ENCODE measurements around the gene DNA2.

Gene DNA2

DNA sequence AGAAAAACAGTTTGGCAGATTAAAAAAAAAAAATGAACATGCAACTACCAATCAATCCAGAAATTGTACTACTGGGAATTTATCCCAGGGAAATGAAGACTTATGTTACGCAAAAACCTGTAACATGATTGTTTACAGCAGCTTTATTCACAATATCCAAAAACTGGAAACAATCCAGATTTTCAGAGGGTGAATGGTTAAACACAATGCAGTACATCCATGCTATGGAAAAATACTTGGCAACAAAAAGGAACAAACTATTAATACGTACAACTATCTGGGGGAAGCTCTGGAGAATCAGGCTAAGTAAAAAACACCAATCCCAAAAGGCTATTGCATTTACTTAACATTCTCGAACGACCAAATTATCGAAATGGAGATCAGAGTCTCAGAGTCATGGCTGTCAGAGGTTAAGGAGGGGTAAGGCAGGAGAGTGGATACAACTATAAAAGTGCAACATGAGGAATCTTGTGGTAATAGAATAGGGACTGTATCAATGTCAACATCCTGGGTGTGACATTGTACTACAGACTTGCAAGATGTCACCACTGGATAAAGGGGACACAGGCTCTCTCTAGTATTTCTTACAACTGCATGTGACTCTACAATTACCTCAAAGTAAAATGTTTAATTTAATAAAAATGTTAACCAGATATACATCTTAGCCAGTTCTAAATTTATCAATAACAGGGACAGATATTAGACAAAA lies 43.2 kb downstream of the DNA2 start:
- TF ChIP-seq ZFP30 (CRISPR knock-in tag; IDR thresholded peaks at IDR 0.05), result no peak
- TF ChIP-seq RARB (CRISPR knock-in tag; IDR thresholded peaks at IDR 0.05), result no peak
- no peak for TF ChIP-seq ZNF70 (CRISPR knock-in tag; IDR thresholded peaks at IDR 0.05)
- no peak for TF ChIP-seq OSR1 (CRISPR knock-in tag; IDR thresholded peaks at IDR 0.05)
- TF ChIP-seq ISL1 (CRISPR knock-in tag; IDR thresholded peaks at IDR 0.05), result no peak
- no peak for TF ChIP-seq ARNTL (CRISPR knock-in tag; IDR thresholded peaks at IDR 0.05; ENCODE audit: borderline replicate concordance, low read depth)
- TF ChIP-seq TCF4 (CRISPR knock-in tag; IDR thresholded peaks at IDR 0.05; ENCODE audit: borderline replicate concordance), result no peak
- TF ChIP-seq, protein P1, sequence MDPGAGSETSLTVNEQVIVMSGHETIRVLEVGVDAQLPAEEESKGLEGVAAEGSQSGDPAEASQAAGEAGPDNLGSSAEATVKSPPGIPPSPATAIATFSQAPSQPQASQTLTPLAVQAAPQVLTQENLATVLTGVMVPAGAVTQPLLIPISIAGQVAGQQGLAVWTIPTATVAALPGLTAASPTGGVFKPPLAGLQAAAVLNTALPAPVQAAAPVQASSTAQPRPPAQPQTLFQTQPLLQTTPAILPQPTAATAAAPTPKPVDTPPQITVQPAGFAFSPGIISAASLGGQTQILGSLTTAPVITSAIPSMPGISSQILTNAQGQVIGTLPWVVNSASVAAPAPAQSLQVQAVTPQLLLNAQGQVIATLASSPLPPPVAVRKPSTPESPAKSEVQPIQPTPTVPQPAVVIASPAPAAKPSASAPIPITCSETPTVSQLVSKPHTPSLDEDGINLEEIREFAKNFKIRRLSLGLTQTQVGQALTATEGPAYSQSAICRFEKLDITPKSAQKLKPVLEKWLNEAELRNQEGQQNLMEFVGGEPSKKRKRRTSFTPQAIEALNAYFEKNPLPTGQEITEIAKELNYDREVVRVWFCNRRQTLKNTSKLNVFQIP (CRISPR knock-in tag; IDR thresholded peaks at IDR 0.05; ENCODE audit: borderline replicate concordance, low read depth), result no peak
- no peak for TF ChIP-seq ZC3H10 (CRISPR knock-in tag; IDR thresholded peaks at IDR 0.05)
- TF ChIP-seq ZFP3 (CRISPR knock-in tag; IDR thresholded peaks at IDR 0.05), result no peak
- TF ChIP-seq PATZ1 (CRISPR knock-in tag; IDR thresholded peaks at IDR 0.05; ENCODE audit: borderline replicate concordance), result no peak
- ATAC-seq, result no peak

- no peak for ATAC-seq
- TF ChIP-seq ZNF70 (CRISPR knock-in tag; IDR thresholded peaks at IDR 0.05) (no peak), TOX (CRISPR knock-in tag; IDR thresholded peaks at IDR 0.05; ENCODE audit: borderline replicate concordance) (no peak), RARB (CRISPR knock-in tag; IDR thresholded peaks at IDR 0.05) (no peak), SNAI2 (CRISPR knock-in tag; IDR thresholded peaks at IDR 0.05) (no peak), ZNF8 (CRISPR knock-in tag; IDR thresholded peaks at IDR 0.05) (no peak), TCF4 (CRISPR knock-in tag; IDR thresholded peaks at IDR 0.05; ENCODE audit: borderline replicate concordance) (no peak), ZFP30 (CRISPR knock-in tag; IDR thresholded peaks at IDR 0.05) (no peak), PPARA (CRISPR knock-in tag; IDR thresholded peaks at IDR 0.05; ENCODE audit: borderline replicate concordance) (no peak), ARNTL (CRISPR knock-in tag; IDR thresholded peaks at IDR 0.05; ENCODE audit: borderline replicate concordance, low read depth) (no peak), BACH2 (CRISPR knock-in tag; IDR thresholded peaks at IDR 0.05; ENCODE audit: borderline replicate concordance) (no peak), TSHZ2 (CRISPR knock-in tag; IDR thresholded peaks at IDR 0.05) (no peak), OSR1 (CRISPR knock-in tag; IDR thresholded peaks at IDR 0.05) (no peak), ZFP3 (CRISPR knock-in tag; IDR thresholded peaks at IDR 0.05) (no peak), ZNF565 (CRISPR knock-in tag; conservative IDR thresholded peaks at IDR 0.05; ENCODE audit: low read depth) (no peak)
- TF ChIP-seq, protein P1 (CRISPR knock-in tag; IDR thresholded peaks at IDR 0.05; ENCODE audit: borderline replicate concordance, low read depth), result no peak
These were observed 47.2 kb downstream of the DNA2 start for GRCh38 chr10:68424454-68425014.

DNA sequence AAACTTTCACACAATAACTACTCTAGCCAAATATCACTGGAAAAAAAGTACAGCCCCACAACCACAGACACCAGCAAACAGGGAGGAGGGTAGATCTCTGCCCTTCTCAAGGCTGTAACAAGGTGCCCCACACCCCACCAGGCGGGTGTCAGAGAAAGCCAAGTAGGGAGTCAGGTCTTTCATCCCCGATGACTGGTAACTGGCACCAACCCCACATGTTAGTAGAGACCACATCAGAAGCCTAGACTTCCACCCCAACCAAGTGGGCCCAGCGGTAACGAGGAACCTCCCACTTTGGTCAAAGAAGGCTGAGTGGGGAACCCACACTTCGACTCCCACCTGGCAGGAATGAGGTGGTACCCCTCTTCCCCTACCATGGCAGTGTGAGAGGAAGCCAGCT lies 48.3 kb downstream of the DNA2 start:
- no peak for ATAC-seq
- TF ChIP-seq ZNF70 (CRISPR knock-in tag; IDR thresholded peaks at IDR 0.05), result no peak

DNA sequence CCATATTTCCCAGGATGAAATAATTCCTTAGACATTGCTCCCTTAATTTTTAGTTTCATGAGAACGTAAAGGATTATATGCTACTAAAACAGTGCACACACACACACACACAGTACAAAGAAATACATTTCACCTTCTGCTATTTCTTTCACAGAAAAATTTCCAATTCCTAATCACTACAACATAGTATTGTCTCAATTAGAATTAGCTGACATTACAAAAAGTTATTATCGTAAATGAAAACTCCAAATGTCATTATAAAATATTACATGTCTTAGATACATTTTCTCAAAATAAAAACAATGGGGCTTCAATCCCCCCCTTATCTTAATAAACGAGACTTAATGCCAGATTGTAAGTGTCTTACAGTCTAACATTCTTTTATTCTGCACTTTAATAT lies 52.4 kb downstream of the DNA2 start:
- TF ChIP-seq ZNF70 (CRISPR knock-in tag; IDR thresholded peaks at IDR 0.05) (no peak), OSR1 (CRISPR knock-in tag; IDR thresholded peaks at IDR 0.05) (no peak), PPARA (CRISPR knock-in tag; IDR thresholded peaks at IDR 0.05; ENCODE audit: borderline replicate concordance) (no peak), ZNF8 (CRISPR knock-in tag; IDR thresholded peaks at IDR 0.05) (no peak), CREB5 (CRISPR knock-in tag; IDR thresholded peaks at IDR 0.05; ENCODE audit: low read depth) (no peak), ARNTL (CRISPR knock-in tag; IDR thresholded peaks at IDR 0.05; ENCODE audit: borderline replicate concordance, low read depth) (no peak), TOX (CRISPR knock-in tag; IDR thresholded peaks at IDR 0.05; ENCODE audit: borderline replicate concordance) (no peak), ZFP3 (CRISPR knock-in tag; IDR thresholded peaks at IDR 0.05) (no peak), CSDC2 (CRISPR knock-in tag; IDR thresholded peaks at IDR 0.05) (no peak), ZNF565 (CRISPR knock-in tag; conservative IDR thresholded peaks at IDR 0.05; ENCODE audit: low read depth) (no peak)
- TF ChIP-seq, protein P2, sequence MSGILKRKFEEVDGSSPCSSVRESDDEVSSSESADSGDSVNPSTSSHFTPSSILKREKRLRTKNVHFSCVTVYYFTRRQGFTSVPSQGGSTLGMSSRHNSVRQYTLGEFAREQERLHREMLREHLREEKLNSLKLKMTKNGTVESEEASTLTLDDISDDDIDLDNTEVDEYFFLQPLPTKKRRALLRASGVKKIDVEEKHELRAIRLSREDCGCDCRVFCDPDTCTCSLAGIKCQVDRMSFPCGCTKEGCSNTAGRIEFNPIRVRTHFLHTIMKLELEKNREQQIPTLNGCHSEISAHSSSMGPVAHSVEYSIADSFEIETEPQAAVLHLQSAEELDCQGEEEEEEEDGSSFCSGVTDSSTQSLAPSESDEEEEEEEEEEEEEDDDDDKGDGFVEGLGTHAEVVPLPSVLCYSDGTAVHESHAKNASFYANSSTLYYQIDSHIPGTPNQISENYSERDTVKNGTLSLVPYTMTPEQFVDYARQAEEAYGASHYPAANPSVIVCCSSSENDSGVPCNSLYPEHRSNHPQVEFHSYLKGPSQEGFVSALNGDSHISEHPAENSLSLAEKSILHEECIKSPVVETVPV (CRISPR knock-in tag; IDR thresholded peaks at IDR 0.05), result no peak
- TF ChIP-seq, protein P1 (CRISPR knock-in tag; IDR thresholded peaks at IDR 0.05; ENCODE audit: borderline replicate concordance, low read depth), result no peak
- no peak for ATAC-seq
